Ureter (tissue), 1 donor: ENCODE results near the gene F10. TPM values are rescaled to one million over a fixed set of nuclear protein-coding genes. Genes with fewer than 3 reads are reported as not detected.

Experiments used
- DNase-seq: peaks from one replicate; pipeline ENCODE4 v3.0.0-alpha.2; 2020; ENCODE audit warnings: low spot score
- total RNA-seq: library from RNA; stranded (reverse); gene quantifications from one replicate; pipeline ENCODE4 v1.2.4, GENCODE V29; 2023
- donor health status: DM: yes; HTN: yes; CAD: no.

F10 gene
- total RNA-seq, 1 donor from 2014 or later: 9.4 TPM

DNA sequence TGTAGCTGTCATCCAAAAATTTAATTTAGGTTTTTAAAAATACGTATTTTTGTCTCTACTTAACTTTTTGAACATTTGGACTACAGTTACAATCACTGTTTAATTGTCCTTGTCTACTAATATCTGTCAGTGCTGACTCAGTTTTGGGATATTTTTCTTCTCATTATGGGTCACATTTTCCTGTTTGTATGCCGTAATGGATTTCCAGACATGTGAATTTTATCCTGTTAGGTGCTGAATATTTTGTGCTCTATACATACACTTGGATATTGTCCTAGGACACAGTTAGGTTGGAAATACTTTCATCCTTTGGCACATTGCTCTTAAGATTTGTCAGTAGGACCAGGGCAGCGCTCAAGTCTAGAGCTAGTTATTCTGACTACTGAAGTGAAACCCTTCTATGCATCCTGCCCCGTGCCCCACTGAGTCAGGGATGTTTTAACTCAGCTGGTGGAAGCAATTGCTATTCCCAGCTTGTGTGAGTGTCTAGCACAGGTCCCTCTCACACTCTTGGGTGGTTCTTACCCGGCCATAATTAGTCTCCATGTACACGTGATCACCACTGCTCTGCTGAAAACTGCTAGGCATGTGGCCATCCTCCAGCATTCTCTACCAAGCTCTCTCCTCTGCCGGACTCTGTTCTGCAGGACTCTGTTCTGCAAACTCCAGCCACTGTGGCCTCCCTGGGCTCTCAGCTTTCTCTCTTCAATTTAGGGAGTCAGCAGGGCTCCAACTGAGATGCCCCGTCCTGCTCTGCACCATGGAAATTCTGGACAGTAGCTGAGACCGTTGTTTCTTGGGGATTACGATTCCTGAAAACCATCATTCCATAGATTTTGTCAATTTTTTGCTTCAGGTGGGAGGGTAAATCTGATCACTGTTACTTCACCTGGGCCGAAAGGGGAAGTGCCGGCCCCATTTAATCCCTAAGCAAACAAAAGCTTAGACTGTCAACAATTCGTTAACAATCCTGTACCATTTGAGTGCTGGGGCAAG, 47.0 kb downstream of the F10 start:
- no peak for DNase-seq

GRCh38 chr13:113170511-113170910, 47.9 kb downstream of the F10 start:
- no peak for DNase-seq

- DNase-seq: no peak
These were observed 48.9 kb downstream of the F10 start for GRCh38 chr13:113171250-113172125.

- no peak for DNase-seq
These were observed 49.9 kb downstream of the F10 start for GRCh38 chr13:113172419-113172926.

- DNase-seq: no peak
These were observed 53.7 kb downstream of the F10 start for GRCh38 chr13:113176280-113176679.

- no peak for DNase-seq
These were observed 54.2 kb downstream of the F10 start for GRCh38 chr13:113176822-113177221.

DNA sequence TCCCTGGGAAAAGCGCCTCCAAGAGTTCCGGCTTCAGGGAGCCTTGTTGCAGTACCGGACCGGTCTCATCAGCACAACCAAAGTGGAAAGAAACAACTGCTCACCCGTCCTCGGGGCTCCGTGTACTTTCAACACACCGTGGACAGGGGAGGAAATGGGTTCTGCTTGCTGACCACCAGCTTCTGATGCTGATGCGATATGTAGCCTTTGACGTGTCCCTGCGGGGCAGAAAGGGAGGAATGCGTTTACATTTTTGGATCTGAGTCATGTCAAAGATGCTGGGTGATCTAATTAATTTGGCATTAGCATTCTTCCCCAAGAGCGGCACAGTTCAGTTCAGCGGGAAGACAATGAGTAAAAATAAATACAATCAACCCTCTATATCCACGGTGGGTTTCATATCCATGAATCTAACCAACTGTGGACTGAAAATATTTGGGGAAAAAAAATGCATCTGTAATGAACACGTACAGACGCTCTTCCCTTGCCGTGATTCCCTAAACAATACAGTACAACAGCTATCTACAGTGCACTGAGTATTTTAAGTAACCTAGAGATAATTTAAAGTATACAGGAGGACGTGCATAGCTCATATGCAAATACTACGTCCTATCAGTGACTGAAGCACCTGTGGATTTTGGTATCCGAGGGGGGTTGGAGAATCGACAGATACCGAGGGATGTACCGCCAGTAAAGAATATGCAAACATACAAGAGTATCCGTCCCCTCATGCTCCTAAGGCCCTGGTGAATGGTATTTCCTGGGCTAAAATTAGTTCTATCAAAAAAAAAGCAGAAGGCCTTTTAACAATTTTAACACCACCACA, 55.7 kb downstream of the F10 start:
- DNase-seq: no peak

DNA sequence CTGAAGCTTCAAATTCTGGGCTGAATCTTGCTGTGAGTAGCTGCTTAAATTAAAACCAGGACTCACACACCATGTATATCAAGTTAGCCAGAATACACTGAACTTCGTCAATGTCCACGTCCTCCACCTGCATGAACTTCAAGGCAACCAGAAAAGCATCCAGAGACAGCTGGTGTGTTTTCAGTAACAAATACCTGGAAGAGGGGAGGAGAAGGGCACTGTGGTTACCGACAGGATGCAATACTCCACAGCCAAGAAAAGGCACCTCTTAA, 56.2 kb downstream of the F10 start:
- no peak for DNase-seq

GRCh38 chr13:113179374-113180230, 57.0 kb downstream of the F10 start:
- no peak for DNase-seq

GRCh38 chr13:113182046-113182445, 59.4 kb downstream of the F10 start:
- no peak for DNase-seq

DNA sequence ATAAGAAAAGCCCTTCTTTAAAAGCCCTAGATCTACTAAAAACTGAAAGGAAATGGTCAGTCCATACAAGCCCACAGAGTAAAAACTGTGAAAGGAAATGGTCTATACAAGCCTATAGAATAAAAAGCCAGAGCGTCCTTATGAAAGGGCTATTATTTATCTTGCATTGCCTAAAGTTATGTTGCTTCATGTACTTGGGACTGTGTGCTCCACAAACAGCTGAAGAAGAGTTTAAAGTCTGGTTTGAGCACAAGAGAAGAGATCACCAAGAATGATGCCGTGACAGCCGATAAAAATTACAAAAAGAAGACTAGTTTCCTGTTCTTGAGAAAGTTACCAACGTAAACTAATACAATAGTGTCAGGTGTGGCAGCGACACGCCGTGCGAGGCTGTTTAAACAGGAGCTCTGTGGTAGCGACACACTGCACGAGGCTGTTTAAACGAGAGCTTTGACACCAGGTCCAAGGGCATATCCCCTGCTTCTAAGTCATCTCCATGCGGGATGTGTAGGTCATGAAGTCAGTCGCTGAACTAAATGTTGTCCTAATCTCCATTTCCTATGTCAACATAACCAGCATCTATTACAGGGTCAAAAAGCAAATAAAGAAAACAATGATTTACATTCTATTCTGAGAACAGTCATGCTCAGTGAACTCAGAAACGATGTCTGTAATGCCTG, 61.0 kb downstream of the F10 start:
- DNase-seq: no peak

DNA sequence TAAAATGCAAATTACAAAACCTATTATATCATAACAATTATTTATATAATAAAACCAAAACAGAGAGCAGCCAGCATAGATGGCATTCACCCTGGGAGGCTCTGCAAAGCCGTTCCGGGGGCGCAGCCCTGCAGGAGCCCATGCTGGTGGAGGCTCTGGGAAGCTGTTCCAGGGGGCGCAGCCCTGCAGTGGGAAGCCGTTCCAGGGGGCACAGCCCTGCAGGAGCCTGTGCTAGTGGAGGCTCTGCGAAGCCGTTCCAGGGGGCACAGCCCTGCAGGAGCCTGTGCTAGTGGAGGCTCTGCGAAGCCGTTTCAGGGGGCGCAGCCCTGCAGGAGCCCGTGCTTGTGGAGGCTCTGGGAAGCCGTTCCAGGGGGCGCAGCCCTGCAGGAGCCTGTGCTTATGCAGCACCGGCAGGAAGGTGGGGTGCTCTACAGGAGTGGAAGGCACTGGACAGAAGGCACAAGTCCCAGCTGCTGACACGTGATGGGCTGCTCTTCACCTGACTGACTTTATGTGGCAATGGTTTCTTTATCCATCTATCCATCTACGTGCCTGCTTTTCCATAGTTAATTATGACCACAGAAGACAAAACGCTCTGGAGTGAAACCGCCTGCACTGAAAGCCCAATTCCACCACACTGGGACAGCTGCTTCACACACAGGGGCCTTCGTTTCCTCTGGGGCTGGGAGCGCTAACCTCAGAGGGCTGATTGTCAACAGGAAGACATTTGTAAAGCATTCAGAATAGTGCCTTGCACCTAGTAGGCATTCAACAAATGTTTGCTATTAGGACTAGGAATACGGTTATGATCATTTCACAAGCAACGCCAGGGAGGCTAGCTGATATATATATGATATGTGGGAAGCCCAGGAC, 62.2 kb downstream of the F10 start:
- DNase-seq: no peak

- DNase-seq: no peak
These were observed 63.7 kb downstream of the F10 start for GRCh38 chr13:113186061-113186900.

GRCh38 chr13:113187263-113187669, 64.7 kb downstream of the F10 start:
- DNase-seq: peak; percentile 68

- no peak for DNase-seq
These were observed 65.5 kb downstream of the F10 start for GRCh38 chr13:113187883-113188665.

- DNase-seq: no peak
These were observed 67.6 kb downstream of the F10 start for GRCh38 chr13:113190181-113190580.

GRCh38 chr13:113192279-113192678, 69.7 kb downstream of the F10 start:
- no peak for DNase-seq
